Measurements from ENCODE around the gene PPP4C.
A peak's percentile ranks its signal among the peaks of the same experiment; 100 is the strongest.

PPP4C gene

GRCh38 chr16:30083216-30084055 is 7.6 kb downstream of the PPP4C start:
- DNase-seq, result no peak

GRCh38 chr16:30084096-30084815 is 8.5 kb downstream of the PPP4C start:
- DNase-seq, result no peak

GRCh38 chr16:30084816-30085159 is 9.0 kb downstream of the PPP4C start:
- DNase-seq, result no peak

- no peak for DNase-seq
These were observed 9.5 kb downstream of the PPP4C start for GRCh38 chr16:30085247-30085646.

- no peak for DNase-seq
These were observed 10.0 kb downstream of the PPP4C start for GRCh38 chr16:30085820-30086219.

- no peak for DNase-seq
These were observed 10.7 kb downstream of the PPP4C start for GRCh38 chr16:30086291-30087140.

- no peak for DNase-seq
These were observed 11.5 kb downstream of the PPP4C start for GRCh38 chr16:30087181-30087898.

GRCh38 chr16:30088237-30088831 is 12.5 kb downstream of the PPP4C start:
- DNase-seq, result no peak

- no peak for DNase-seq
These were observed 13.2 kb downstream of the PPP4C start for GRCh38 chr16:30088832-30089624.

GRCh38 chr16:30090610-30091331 is 15.0 kb downstream of the PPP4C start:
- no peak for DNase-seq

GRCh38 chr16:30091474-30092372 is 15.9 kb downstream of the PPP4C start, which contains the start of gene TBX6:
Gene TBX6, minus strand, starts transcription at chr16:30091924. Its CDS starts 731 bp downstream, at chr16:30091193.
- peak; percentile 86 for DNase-seq

- peak; percentile 42 for DNase-seq
These were observed 16.7 kb downstream of the PPP4C start for GRCh38 chr16:30092373-30093010.

- no peak for DNase-seq
These were observed 18.9 kb downstream of the PPP4C start for GRCh38 chr16:30094541-30095165.

GRCh38 chr16:30095166-30096078 is 19.6 kb downstream of the PPP4C start:
- no peak for DNase-seq

- peak; percentile 92 for DNase-seq
These were observed 20.5 kb downstream of the PPP4C start, which contains the start of gene YPEL3 for GRCh38 chr16:30096105-30096861. Gene YPEL3, minus strand, starts transcription at chr16:30096213. Its CDS starts 731 bp downstream, at chr16:30095482.

GRCh38 chr16:30096862-30097563 is 21.2 kb downstream of the PPP4C start:
- DNase-seq, result no peak
